GM12872 (cell line): Measurements from ENCODE around the gene KIAA1549.

Experiments
- CTCF ChIP-seq: IDR thresholded peaks from 3 replicates; pipeline ENCODE4 v1.5.1; 2011; ENCODE audit warnings: low read depth, mild to moderate bottlenecking, low read length, moderate library complexity; ENCODE audit not compliant: insufficient read depth

KIAA1549 gene

GRCh38 chr7:138891446-138891810, 89.8 kb downstream of the KIAA1549 start:
- TF ChIP-seq CTCF, result no peak

- no peak for TF ChIP-seq CTCF
Observed at GRCh38 chr7:138890499-138891445, 90.4 kb downstream of the KIAA1549 start.

GRCh38 chr7:138889582-138890498, 91.3 kb downstream of the KIAA1549 start:
- TF ChIP-seq CTCF, result no peak

- TF ChIP-seq CTCF, result no peak
Observed at GRCh38 chr7:138887872-138888656, 93.1 kb downstream of the KIAA1549 start.

- no peak for TF ChIP-seq CTCF
Observed at GRCh38 chr7:138887085-138887710, 94.0 kb downstream of the KIAA1549 start.

- peak; percentile 64 for TF ChIP-seq CTCF
Observed at GRCh38 chr7:138886501-138886917, 94.7 kb downstream of the KIAA1549 start.
